Endothelial cell (in vitro differentiated cells): ENCODE measurements around the gene PTPRT. TPM values are rescaled to one million over a fixed set of nuclear protein-coding genes. Genes with fewer than 3 reads are reported as not detected.

Source experiments
- DNase-seq: peaks from one replicate; pipeline ENCODE4 v3.0.0; 2021; ENCODE audit warnings: low spot score
- H3K27ac Mint-ChIP-seq: one replicate; pipeline ENCODE4 v1.8.0; 2021; ENCODE audit warnings: mixed read lengths, inconsistent platforms; ENCODE audit not compliant: unreplicated experiment
- H3K27me3 Mint-ChIP-seq: one replicate; pipeline ENCODE4 v1.8.0; 2021; ENCODE audit warnings: mild to moderate bottlenecking, moderate library complexity, mixed read lengths, inconsistent platforms; ENCODE audit not compliant: unreplicated experiment
- H3K36me3 Mint-ChIP-seq: one replicate; pipeline ENCODE4 v1.8.0; 2021; ENCODE audit warnings: mild to moderate bottlenecking, low read depth, mixed read lengths, inconsistent platforms; ENCODE audit not compliant: unreplicated experiment
- H3K4me1 Mint-ChIP-seq: one replicate; pipeline ENCODE4 v1.8.0; 2021; ENCODE audit warnings: mild to moderate bottlenecking, mixed read lengths, inconsistent platforms; ENCODE audit not compliant: unreplicated experiment
- H3K4me3 Mint-ChIP-seq: one replicate; pipeline ENCODE4 v1.8.0; 2021; ENCODE audit warnings: mild to moderate bottlenecking, mixed read lengths, inconsistent platforms; ENCODE audit not compliant: unreplicated experiment
- H3K9me3 Mint-ChIP-seq: one replicate; pipeline ENCODE4 v1.8.0; 2021; ENCODE audit warnings: mixed read lengths, inconsistent platforms; ENCODE audit not compliant: unreplicated experiment
- total RNA-seq: library from RNA; stranded (reverse); fragmentation: NEBNext Ultra II Directional; extraction: Animal tissue kit (Norgen Biotek cat#: 25700); gene quantifications from one replicate; pipeline ENCODE4 v1.2.1, GENCODE V29; 2021; ENCODE audit not compliant: unreplicated experiment
- TF ChIP-seq, protein P1 (sequence below): fragments of 200-600 bp; sonication (generic); IDR thresholded peaks from one replicate; pipeline ENCODE4 v1.5.0; 2021; ENCODE audit warnings: antibody characterized with exemption; ENCODE audit not compliant: unreplicated experiment

The PTPRT gene
- total RNA-seq, 1 donor from 2014 or later = 0.10 TPM

DNA sequence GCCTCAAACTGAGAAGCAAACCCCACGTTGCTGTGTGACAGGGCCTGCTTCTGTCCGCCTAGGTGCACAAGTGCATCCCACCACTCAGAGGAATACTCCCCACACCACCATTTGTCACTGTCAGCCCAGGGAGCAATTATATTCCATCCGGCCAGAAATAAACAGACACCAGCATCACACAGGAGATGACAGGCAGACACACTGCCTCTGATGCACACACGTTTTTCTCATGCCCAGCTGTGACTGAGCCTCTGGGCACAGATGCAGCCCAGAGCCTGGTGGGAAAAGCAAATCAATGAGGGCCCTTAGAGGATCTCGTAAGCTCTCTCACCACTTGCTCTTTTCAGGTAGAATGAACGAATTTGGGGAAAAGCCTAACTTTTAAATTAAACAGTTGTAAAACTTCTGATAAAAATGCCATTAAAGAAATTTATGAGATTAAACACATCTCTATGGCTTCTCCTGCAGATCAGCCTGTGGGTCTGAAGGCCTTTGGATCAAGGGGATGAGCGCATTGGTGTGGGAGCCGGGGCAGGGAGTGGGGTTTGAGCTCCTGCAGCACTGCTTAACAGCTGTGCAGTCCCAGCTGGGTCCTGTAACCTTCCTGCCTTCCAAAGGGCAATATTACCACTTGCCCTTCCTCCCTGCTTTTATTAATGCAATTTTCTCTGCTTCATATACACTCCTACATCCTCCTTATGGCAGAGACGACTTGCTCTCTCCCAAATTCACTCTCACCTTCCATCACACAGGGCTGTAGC lies 624.3 kb downstream of the PTPRT start:
- no peak for DNase-seq
- H3K36me3 Mint-ChIP-seq = no peaks in the 10 kb centered on the region
- peaks cover 6% of the 10 kb centered on the region for H3K27me3 Mint-ChIP-seq
- H3K4me1 Mint-ChIP-seq = no peaks in the 10 kb centered on the region
- H3K9me3 Mint-ChIP-seq = peaks cover 25% of the 10 kb centered on the region
- TF ChIP-seq, protein P1, sequence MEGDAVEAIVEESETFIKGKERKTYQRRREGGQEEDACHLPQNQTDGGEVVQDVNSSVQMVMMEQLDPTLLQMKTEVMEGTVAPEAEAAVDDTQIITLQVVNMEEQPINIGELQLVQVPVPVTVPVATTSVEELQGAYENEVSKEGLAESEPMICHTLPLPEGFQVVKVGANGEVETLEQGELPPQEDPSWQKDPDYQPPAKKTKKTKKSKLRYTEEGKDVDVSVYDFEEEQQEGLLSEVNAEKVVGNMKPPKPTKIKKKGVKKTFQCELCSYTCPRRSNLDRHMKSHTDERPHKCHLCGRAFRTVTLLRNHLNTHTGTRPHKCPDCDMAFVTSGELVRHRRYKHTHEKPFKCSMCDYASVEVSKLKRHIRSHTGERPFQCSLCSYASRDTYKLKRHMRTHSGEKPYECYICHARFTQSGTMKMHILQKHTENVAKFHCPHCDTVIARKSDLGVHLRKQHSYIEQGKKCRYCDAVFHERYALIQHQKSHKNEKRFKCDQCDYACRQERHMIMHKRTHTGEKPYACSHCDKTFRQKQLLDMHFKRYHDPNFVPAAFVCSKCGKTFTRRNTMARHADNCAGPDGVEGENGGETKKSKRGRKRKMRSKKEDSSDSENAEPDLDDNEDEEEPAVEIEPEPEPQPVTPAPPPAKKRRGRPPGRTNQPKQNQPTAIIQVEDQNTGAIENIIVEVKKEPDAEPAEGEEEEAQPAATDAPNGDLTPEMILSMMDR = no peak
- no peak overlapping the region for H3K4me3 Mint-ChIP-seq
- no peak overlapping the region for H3K27ac Mint-ChIP-seq

DNA sequence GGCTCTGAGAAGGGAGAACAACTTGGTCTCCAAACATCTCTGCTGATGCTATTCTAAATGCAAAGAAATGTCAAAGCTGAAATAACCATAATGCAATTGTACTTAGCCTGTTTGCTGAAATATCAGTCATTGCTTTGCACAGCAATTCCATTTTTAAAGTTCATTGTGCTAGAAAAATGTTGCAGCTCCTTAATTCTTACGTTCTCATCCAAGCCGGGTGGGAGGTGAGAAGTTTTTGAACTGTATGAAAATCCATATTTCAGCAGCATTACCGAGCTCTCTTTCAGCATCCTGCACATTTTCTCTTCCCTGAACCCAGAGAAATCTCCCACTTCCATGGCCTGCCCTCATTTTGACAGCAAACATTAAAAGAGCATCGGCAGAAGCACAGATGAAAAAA lies 630.0 kb downstream of the PTPRT start:
- TF ChIP-seq, protein P1 = no peak
- no peak overlapping the region for H3K4me3 Mint-ChIP-seq
- no peak for DNase-seq
- peaks cover 37% of the 10 kb centered on the region for H3K9me3 Mint-ChIP-seq
- peaks cover 6% of the 10 kb centered on the region for H3K27me3 Mint-ChIP-seq
- H3K27ac Mint-ChIP-seq = no peak overlapping the region
- H3K36me3 Mint-ChIP-seq = peaks cover 9% of the 10 kb centered on the region
- no peaks in the 10 kb centered on the region for H3K4me1 Mint-ChIP-seq

DNA sequence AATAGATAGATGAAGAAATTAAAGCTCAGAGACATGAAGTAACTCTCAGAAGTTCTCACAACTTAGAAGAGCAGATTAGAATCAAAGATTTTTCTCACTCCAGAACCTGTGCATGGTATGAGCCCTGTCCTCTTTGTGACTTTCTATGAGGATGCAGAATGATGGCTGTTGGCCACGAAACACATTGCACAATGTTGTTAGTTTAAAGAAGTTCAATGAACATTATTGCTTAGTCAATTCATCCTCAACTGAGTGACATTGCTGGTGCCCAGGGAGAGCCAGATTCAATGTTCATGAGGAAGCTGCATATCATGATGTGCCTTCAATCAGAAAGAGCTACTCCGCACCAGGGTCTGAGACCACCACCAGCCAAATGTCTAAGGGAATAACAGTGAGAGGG lies 633.1 kb downstream of the PTPRT start:
- TF ChIP-seq, protein P1 = no peak
- no peaks in the 10 kb centered on the region for H3K4me1 Mint-ChIP-seq
- H3K9me3 Mint-ChIP-seq = peaks cover 44% of the 10 kb centered on the region
- no peak overlapping the region for H3K4me3 Mint-ChIP-seq
- no peak overlapping the region for H3K27ac Mint-ChIP-seq
- DNase-seq = no peak
- peaks cover 4% of the 10 kb centered on the region for H3K27me3 Mint-ChIP-seq
- peaks cover 9% of the 10 kb centered on the region for H3K36me3 Mint-ChIP-seq

DNA sequence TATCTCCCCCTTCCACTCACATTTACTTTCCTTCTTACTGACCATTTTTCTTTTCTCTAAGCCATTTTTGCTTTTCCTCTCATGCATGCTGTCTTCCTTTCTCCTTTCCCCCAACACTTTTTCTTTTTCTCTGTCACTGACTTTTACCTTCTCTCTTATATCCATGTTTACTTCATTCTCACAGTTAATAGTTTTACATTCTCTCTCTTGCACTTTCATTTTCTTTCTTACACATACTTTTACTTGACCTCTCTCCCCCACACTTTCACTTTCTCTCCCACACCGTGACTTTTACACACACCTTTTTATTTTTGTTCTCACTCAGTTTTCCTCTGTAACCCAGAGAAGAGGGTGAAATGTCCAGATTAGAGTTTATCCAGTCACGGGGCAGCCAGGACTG lies 636.3 kb downstream of the PTPRT start:
- no peak for DNase-seq
- Mint-ChIP-seq H3K36me3 (peaks cover 9% of the 10 kb centered on the region), H3K4me1 (no peaks in the 10 kb centered on the region), H3K27me3 (peaks cover 1% of the 10 kb centered on the region), H3K4me3 (no peak overlapping the region), H3K9me3 (peaks cover 44% of the 10 kb centered on the region), H3K27ac (no peak overlapping the region)
- TF ChIP-seq, protein P1 = no peak

DNA sequence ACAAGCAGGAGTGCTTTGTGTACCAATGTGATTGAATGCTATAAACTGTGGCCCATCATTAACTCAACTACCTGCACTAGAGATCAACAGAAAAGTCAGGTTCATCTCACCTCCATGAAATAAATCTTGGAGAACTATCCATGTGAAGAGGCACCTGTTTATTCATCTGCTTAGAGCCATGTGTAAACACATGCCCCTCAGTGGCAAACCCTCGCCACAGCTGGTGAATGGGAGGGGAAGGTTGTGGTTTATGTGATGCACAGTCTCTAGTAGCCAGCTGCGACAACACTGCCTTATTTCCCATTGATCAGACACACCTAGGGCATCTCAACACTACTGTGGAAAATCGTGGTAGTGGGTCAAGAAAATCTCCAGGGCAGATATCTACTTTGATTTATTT lies 640.2 kb downstream of the PTPRT start:
- TF ChIP-seq, protein P1 = no peak

More for the DNA sequence above, 640.2 kb downstream of the PTPRT start:
- H3K36me3 Mint-ChIP-seq = no peaks in the 10 kb centered on the region
- H3K27ac Mint-ChIP-seq = no peak overlapping the region
- no peak for DNase-seq
- no peak overlapping the region for H3K4me3 Mint-ChIP-seq
- H3K4me1 Mint-ChIP-seq = no peaks in the 10 kb centered on the region
- H3K9me3 Mint-ChIP-seq = peaks cover 34% of the 10 kb centered on the region
- H3K27me3 Mint-ChIP-seq = peaks cover 1% of the 10 kb centered on the region
